ENCODE measurements around the gene IQSEC1.
"Not testable (repeated sequence)": the region's sequence is repeated elsewhere in the genome, so short reads cannot be mapped to it uniquely, and the experiment has no call there.

Gene IQSEC1

DNA sequence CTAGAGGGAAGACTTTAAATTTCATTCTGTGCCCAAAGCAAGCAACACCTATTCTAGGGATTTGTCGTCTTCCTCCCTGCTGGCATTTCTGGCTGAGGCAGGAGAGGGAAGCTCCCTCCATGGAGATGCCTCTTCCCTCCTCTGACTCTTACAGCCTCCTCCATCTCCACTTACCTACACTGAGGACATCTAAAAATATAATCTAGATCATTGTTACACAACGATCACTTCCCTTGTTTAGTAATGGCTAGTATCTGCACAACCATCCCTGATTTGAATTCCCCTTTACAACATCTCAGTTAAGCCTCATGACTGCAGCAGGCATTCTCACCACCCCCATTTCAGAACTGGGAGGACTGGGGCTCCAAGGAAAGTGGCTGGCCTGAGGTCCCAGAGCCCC lies 219.4 kb downstream of the IQSEC1 start:
- not testable (repeated sequence) for DNase-seq

DNA sequence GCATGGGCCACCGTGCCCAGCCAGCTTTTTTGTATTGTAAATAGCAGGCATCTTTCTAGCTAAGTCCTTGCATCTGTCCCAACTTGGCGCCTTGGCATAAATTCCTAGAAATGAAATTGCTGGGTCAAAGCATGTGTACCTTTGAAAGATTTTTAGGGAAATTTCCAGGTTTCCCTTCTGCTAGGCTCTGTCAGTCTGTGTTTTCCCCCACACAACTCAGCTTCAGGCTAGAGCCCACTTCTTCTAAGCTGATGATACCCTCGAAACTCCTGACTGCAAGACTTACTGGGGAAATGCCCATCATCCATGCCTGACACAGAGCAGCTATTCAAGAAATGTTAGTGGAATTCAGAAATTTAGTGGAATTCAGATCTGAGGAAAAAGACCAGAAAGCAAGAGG lies 221.0 kb downstream of the IQSEC1 start:
- no peak for DNase-seq
